GM13977 (cell line): ENCODE results near the gene RPS6KL1.

ENCODE experiments used
- DNase-seq: peaks from one replicate; pipeline ENCODE4 v3.0.0; 2012; ENCODE audit warnings: low spot score
- in situ Hi-C: fragments of 300-500 bp; cut with MboI; formaldehyde crosslinking; loops from one replicate; pipeline ENCODE4 v1.12.0; 2022; ENCODE audit warnings: low sequenced_read_pairs, low pct_unique_long_range_greater_than_20kb, mixed read lengths, inconsistent platforms; ENCODE audit not compliant: unreplicated experiment
- TF ChIP-seq, protein P1 (sequence below): IDR thresholded peaks from 2 replicates; pipeline ENCODE4 v1.5.1; 2012; ENCODE audit warnings: mild to moderate bottlenecking, control low read depth; ENCODE audit not compliant: insufficient read depth; ENCODE audit errors: extremely low read depth, missing control alignments

The RPS6KL1 gene

GRCh38 chr14:74956280-74957072, 33.4 kb upstream of the RPS6KL1 start:
- TF ChIP-seq, protein P1, sequence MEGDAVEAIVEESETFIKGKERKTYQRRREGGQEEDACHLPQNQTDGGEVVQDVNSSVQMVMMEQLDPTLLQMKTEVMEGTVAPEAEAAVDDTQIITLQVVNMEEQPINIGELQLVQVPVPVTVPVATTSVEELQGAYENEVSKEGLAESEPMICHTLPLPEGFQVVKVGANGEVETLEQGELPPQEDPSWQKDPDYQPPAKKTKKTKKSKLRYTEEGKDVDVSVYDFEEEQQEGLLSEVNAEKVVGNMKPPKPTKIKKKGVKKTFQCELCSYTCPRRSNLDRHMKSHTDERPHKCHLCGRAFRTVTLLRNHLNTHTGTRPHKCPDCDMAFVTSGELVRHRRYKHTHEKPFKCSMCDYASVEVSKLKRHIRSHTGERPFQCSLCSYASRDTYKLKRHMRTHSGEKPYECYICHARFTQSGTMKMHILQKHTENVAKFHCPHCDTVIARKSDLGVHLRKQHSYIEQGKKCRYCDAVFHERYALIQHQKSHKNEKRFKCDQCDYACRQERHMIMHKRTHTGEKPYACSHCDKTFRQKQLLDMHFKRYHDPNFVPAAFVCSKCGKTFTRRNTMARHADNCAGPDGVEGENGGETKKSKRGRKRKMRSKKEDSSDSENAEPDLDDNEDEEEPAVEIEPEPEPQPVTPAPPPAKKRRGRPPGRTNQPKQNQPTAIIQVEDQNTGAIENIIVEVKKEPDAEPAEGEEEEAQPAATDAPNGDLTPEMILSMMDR = no peak
- no peak for DNase-seq
- in situ Hi-C loops = no loop called here

DNA sequence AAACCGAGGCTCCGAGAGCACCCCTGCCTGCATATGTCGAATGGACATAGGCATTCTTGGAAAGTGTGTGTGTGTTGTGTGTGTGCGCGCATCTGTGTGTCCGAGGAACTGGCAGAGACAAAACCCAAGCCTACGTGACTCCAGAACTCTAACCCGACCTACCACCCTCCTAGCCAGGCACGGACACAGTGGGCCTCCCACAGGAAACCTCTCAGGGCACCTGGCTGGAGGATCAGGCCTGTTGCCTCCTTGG, 32.9 kb upstream of the RPS6KL1 start:
- TF ChIP-seq, protein P1 = no peak
- in situ Hi-C loops = no loop called here
- no peak for DNase-seq

GRCh38 chr14:74955229-74956026, 32.4 kb upstream of the RPS6KL1 start, which contains the start of gene PGF:
Gene PGF (minus strand): TSS chr14:74955597. CDS start chr14:74955242, 355 bp downstream.
- DNase-seq = peak; percentile 64
- in situ Hi-C loops = no loop called here
- TF ChIP-seq, protein P1 = no peak

- no peak for DNase-seq
- TF ChIP-seq, protein P1 = no peak
- in situ Hi-C loops = no loop called here
Measured at GRCh38 chr14:74954947-74955228, 31.8 kb upstream of the RPS6KL1 start.

- in situ Hi-C loops = no loop called here
- DNase-seq = no peak
- TF ChIP-seq, protein P1 = no peak
Measured at GRCh38 chr14:74954232-74954946, 31.3 kb upstream of the RPS6KL1 start.

DNA sequence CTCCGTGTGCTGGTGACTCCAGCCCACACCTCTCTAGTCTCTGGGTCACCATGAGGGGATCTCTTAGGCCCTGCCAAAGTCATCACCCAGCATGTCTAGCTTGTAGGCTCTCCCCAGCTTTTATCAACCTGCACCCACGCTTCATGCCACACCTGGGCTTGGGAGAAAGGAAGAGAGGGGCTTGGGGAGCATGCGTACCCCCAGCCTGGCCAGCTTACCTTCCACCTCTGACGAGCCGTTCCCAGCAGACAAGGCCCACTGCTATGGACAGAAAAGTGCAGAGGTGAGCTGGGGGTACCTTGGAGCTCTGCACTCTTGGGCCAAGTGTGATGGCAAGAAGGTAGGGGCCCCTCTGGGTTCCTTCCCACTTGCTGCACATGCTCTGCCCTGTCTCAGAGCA, 30.6 kb upstream of the RPS6KL1 start:
- in situ Hi-C loops = no loop called here

More for the DNA sequence above, 30.6 kb upstream of the RPS6KL1 start:
- DNase-seq = no peak
- TF ChIP-seq, protein P1 = no peak
